HCT116 (cell line): ENCODE results near the gene DBN1. TPM values are rescaled to one million over a fixed set of nuclear protein-coding genes. Genes with fewer than 3 reads are reported as not detected.

Experiments used
- ATAC-seq: fragments of 200-7000 bp; cut with Tn5 transposase; 2 replicates; pipeline ENCODE4 v1.9.1; 2020; ENCODE audit warnings: mild to moderate bottlenecking, moderate library complexity
- BruUV-seq: library from RNA; stranded (reverse); fragments of 400-500 nt; replicated peaks from 2 replicates; lab custom pipeline; 2021; lab: Mats Ljungman, UMichigan
- CTCF ChIA-PET: fragments of 300-600 bp; sonication (Branson Sonifier 250); formaldehyde crosslinking; loops from one replicate; lab custom pipeline; 2021; ENCODE audit warnings: antibody characterized with exemption; lab: Charles Lee
- POLR2A ChIA-PET: fragments of 300-600, 350-600 bp; sonication (Branson Sonifier 250); formaldehyde crosslinking; loops from one replicate; lab custom pipeline; 2021; ENCODE audit warnings: antibody characterized with exemption; lab: Charles Lee
- RAD21 ChIA-PET, 2 experiments: fragments of 300-600 bp; sonication (Branson Sonifier 250); formaldehyde crosslinking; loops; one replicate each; lab custom pipeline; 2023; ENCODE audit warnings: low total read pairs in 2 of 2; ENCODE audit not compliant: uncharacterized antibody in 2 of 2, unreplicated experiment in 2 of 2, low non-redundant PET in 1 of 2; lab: Charles Lee
- DNase-seq: peaks from one replicate; pipeline ENCODE4 v3.0.0-alpha.2; 2010; ENCODE audit warnings: low read depth, low spot score
- H2AFZ ChIP-seq: fragments of 200-600 bp; shearing (Covaris generic), sonication (generic); 2 replicates; pipeline ENCODE4 v1.6.1; 2017; ENCODE audit warnings: low read depth, mixed run types, mixed read lengths, antibody characterized with exemption, low read length; ENCODE audit not compliant: poor library complexity, severe bottlenecking
- H3K27ac ChIP-seq: 2 replicates; pipeline ENCODE4 v1.5.1; 2012; ENCODE audit warnings: low read depth, low read length
- H3K27me3 ChIP-seq: fragments of 200-600 bp; sonication (generic); 2 replicates; pipeline ENCODE4 v1.6.1; 2016; ENCODE audit warnings: mixed run types, low read length, mixed read lengths; ENCODE audit not compliant: insufficient read depth
- H3K36me3 ChIP-seq, 2 experiments: fragments of 200-500 bp in 1 of 2; fragments of 200-600 bp in 1 of 2; sonication (Bioruptor generic) in 1 of 2; sonication (generic) in 1 of 2; 2 replicates each; pipeline versions ENCODE4 v1.5.1 to v1.6.1; 2014 to 2016; ENCODE audit warnings: low read length in 2 of 2, inconsistent platforms in 1 of 2, mixed read lengths in 1 of 2, mixed run types in 1 of 2; ENCODE audit not compliant: insufficient read depth in 2 of 2, control insufficient read depth in 1 of 2
- H3K4me1 ChIP-seq, 2 experiments: fragments of 200-600 bp in 1 of 2; sonication (generic) in 1 of 2; 2 replicates each; pipeline versions ENCODE4 v1.5.1 to v1.6.1; 2012 to 2017; ENCODE audit warnings: low read length in 2 of 2, inconsistent platforms in 1 of 2, mild to moderate bottlenecking in 1 of 2, mixed read lengths in 1 of 2, mixed run types in 1 of 2, moderate library complexity in 1 of 2; ENCODE audit not compliant: insufficient read depth in 2 of 2, control insufficient read depth in 1 of 2
- H3K4me2 ChIP-seq: fragments of 200-600 bp; sonication (generic); 2 replicates; pipeline ENCODE4 v1.6.1; 2017; ENCODE audit warnings: mixed run types, low read length, mixed read lengths
- H3K4me3 ChIP-seq, 2 experiments: fragments of 200-600 bp in 1 of 2; sonication (generic) in 1 of 2; replicated peaks in 1 of 2; 2 replicates each; pipeline ENCODE4 v1.5.1; 2011 to 2016; ENCODE audit warnings: low read length in 2 of 2, control low read depth in 1 of 2, low read depth in 1 of 2, mild to moderate bottlenecking in 1 of 2, mixed read lengths in 1 of 2, mixed run types in 1 of 2
- H3K79me2 ChIP-seq: fragments of 200-600 bp; sonication (generic); 2 replicates; pipeline ENCODE4 v1.6.1; 2017; ENCODE audit warnings: mild to moderate bottlenecking, mixed run types, low read length, moderate library complexity, mixed read lengths; ENCODE audit not compliant: insufficient read depth
- H3K9ac ChIP-seq: fragments of 200-600 bp; sonication (generic); 2 replicates; pipeline ENCODE4 v1.6.1; 2016; ENCODE audit warnings: low read length, mixed read lengths
- H3K9me2 ChIP-seq: fragments of 200-600 bp; sonication (generic), shearing (Covaris generic); 2 replicates; pipeline ENCODE4 v1.6.1; 2017; ENCODE audit warnings: mixed run types, mild to moderate bottlenecking, moderate library complexity; ENCODE audit not compliant: insufficient read depth
- H3K9me3 ChIP-seq, 2 experiments: fragments of 200-500 bp in 1 of 2; fragments of 200-600 bp in 1 of 2; sonication (Bioruptor generic) in 1 of 2; sonication (generic) in 1 of 2; 2 replicates each; pipeline ENCODE4 v1.6.1; 2014 to 2017; ENCODE audit warnings: low read length in 2 of 2, mixed read lengths in 2 of 2, inconsistent platforms in 1 of 2, low read depth in 1 of 2, mild to moderate bottlenecking in 1 of 2, mixed run types in 1 of 2, moderate library complexity in 1 of 2; ENCODE audit not compliant: control insufficient read depth in 1 of 2, insufficient read depth in 1 of 2
- H4K20me1 ChIP-seq: fragments of 200-600 bp; sonication (generic), shearing (Covaris generic); 2 replicates; pipeline ENCODE4 v1.6.1; 2017; ENCODE audit warnings: mixed run types, mild to moderate bottlenecking, moderate library complexity; ENCODE audit not compliant: insufficient read depth
- CBX3 ChIP-seq: IDR thresholded peaks from 2 replicates; pipeline ENCODE4 v1.6.1; 2012; ENCODE audit warnings: low read depth
- CEBPB ChIP-seq: IDR thresholded peaks from 2 replicates; pipeline ENCODE4 v1.6.1; 2012; ENCODE audit warnings: low read depth
- ELF1 ChIP-seq: IDR thresholded peaks from 2 replicates; pipeline ENCODE4 v1.6.1; 2012; ENCODE audit warnings: low read depth, borderline replicate concordance
- JUND ChIP-seq: IDR thresholded peaks from 2 replicates; pipeline ENCODE4 v1.6.1; 2012
- MAX ChIP-seq: IDR thresholded peaks from 2 replicates; pipeline ENCODE4 v1.6.1; 2012
- POLR2AphosphoS5 ChIP-seq: IDR thresholded peaks from 2 replicates; pipeline ENCODE4 v1.6.1; 2011; ENCODE audit warnings: mild to moderate bottlenecking, low read depth, low read length, moderate library complexity
- RAD21 ChIP-seq: IDR thresholded peaks from 2 replicates; pipeline ENCODE4 v1.6.1; 2012; ENCODE audit warnings: low read depth, mild to moderate bottlenecking
- REST ChIP-seq: IDR thresholded peaks from 2 replicates; pipeline ENCODE4 v1.6.1; 2012; ENCODE audit warnings: low read depth
- SIN3A ChIP-seq: IDR thresholded peaks from 2 replicates; pipeline ENCODE4 v1.6.1; 2012; ENCODE audit warnings: low read depth
- SP1 ChIP-seq: IDR thresholded peaks from 2 replicates; pipeline ENCODE4 v1.6.1; 2012; ENCODE audit warnings: low read depth
- SRF ChIP-seq: IDR thresholded peaks from 2 replicates; pipeline ENCODE4 v1.6.1; 2012; ENCODE audit warnings: low read depth
- YY1 ChIP-seq: IDR thresholded peaks from 2 replicates; pipeline ENCODE4 v1.6.1; 2011; ENCODE audit warnings: low read length, low read depth, moderate library complexity, mild to moderate bottlenecking; ENCODE audit not compliant: insufficient replicate concordance; ENCODE audit errors: extremely low read depth
- ZBTB33 ChIP-seq: IDR thresholded peaks from 2 replicates; pipeline ENCODE4 v1.6.1; 2011; ENCODE audit warnings: mild to moderate bottlenecking, low read length, moderate library complexity; ENCODE audit not compliant: insufficient replicate concordance; ENCODE audit errors: extremely low read depth
- ZFX ChIP-seq: fragments of 450-650 bp; IDR thresholded peaks from 2 replicates; pipeline ENCODE4 v1.6.1; 2017
- ZNF274 ChIP-seq: fragments of 200-500 bp; sonication (Bioruptor generic); IDR thresholded peaks from 2 replicates; pipeline ENCODE4 v1.6.1; 2014; ENCODE audit warnings: mild to moderate bottlenecking, low read depth, low read length, inconsistent platforms
- intact Hi-C: fragments of 100-400 bp; cut with micrococcal nuclease; formaldehyde crosslinking; loops from 2 replicates; pipeline ENCODE4 v1.10.0; 2022
- total RNA-seq: library from RNA; stranded (reverse); gene quantifications from one replicate; pipeline ENCODE4 v1.2.1, GENCODE V29; 2021; ENCODE audit not compliant: unreplicated experiment

The DBN1 gene
- total RNA-seq, 1 experiment from 2014 or later = 144 TPM

- ChIA-PET CTCF (interaction anchor here (0.9 to 4.1 kb wide), 12 partner anchors 10 to 187 kb away, joined by 3 to 28 read pairs (median 6); partner anchors contain the start of gene PRR7), POLR2A (interaction anchor here (0.6 to 6.4 kb wide), 21 partner anchors 10 to 410 kb away, joined by 3 to 54 read pairs (median 4); partner anchors contain the start of genes DBN1, DDX41 and FGFR4), RAD21 (interaction anchor here (0.6 to 1.0 kb wide), 3 partner anchors 92 to 113 kb away, joined by 3 to 5 read pairs (median 3); no protein-coding TSS in a partner anchor)
- Histone ChIP-seq H3K4me3 (peak overlapping the region; percentile 88 to 89), H3K4me2 (peak overlapping the region; percentile 99), H3K4me1 (peaks cover 39 to 69% of the 10 kb centered on the region in 2 experiments), H3K27ac (peak overlapping the region; percentile 96), H3K36me3 (peaks cover 0 to 6% of the 10 kb centered on the region in 2 experiments; a peak in 2 of 4 replicates), H3K27me3 (no peaks in the 10 kb centered on the region), H4K20me1 (peaks cover 7% of the 10 kb centered on the region; the same call in 1 of the 2 replicates), H2AFZ (no peak overlapping the region), H3K79me2 (peaks cover 48% of the 10 kb centered on the region), H3K9me3 (no peaks in the 10 kb centered on the region), H3K9me2 (no peaks in the 10 kb centered on the region), H3K9ac (peak overlapping the region; percentile 94)
- intact Hi-C loops = loop anchor here (1.0 to 5.0 kb wide), 6 partner anchors 22 to 185 kb away; partner anchors contain the start of genes B4GALT7, MXD3 and PFN3
- TF ChIP-seq SP1 = no peak
- TF ChIP-seq SIN3A = no peak
- 0 out of 2 replicates have a peak, but pooled peaks have one; percentile 26 for TF ChIP-seq ZFX
- no peak for TF ChIP-seq CBX3
- no peak for TF ChIP-seq REST
- TF ChIP-seq CEBPB = no peak
- no peak for TF ChIP-seq SRF
- TF ChIP-seq RAD21 = no peak
- TF ChIP-seq MAX = no peak
- TF ChIP-seq YY1 = no peak
- no peak for TF ChIP-seq ZBTB33
- peak; percentile 35; the same call in 1 of the 2 replicates for TF ChIP-seq POLR2AphosphoS5
- no peak for TF ChIP-seq JUND
- TF ChIP-seq ELF1 = no peak
- no peak for TF ChIP-seq ZNF274
- ATAC-seq (peak; percentile 48), DNase-seq (peak; percentile 40)
- BruUV-seq = no TSS peak
These were observed 23.4 kb upstream of the DBN1 start for GRCh38 chr5:177496727-177497291.
